DOHH2 (cell line): Measurements from ENCODE around the gene SMARCC1.

Experiments used
- EZH2phosphoT487 ChIP-seq: fragments of 200-600 bp; sonication (generic); IDR thresholded peaks from 2 replicates; pipeline ENCODE4 v1.6.1; 2017; ENCODE audit warnings: borderline replicate concordance, mild to moderate bottlenecking, antibody characterized with exemption, low read length, moderate library complexity, mixed read lengths
- TF ChIP-seq, protein P1 (sequence below): fragments of 200-600 bp; sonication (generic); IDR thresholded peaks from one replicate; pipeline ENCODE4 v1.5.1; 2014; ENCODE audit warnings: antibody characterized with exemption, mild to moderate bottlenecking, low read depth, low read length; ENCODE audit not compliant: poor library complexity, severe bottlenecking

DNA sequence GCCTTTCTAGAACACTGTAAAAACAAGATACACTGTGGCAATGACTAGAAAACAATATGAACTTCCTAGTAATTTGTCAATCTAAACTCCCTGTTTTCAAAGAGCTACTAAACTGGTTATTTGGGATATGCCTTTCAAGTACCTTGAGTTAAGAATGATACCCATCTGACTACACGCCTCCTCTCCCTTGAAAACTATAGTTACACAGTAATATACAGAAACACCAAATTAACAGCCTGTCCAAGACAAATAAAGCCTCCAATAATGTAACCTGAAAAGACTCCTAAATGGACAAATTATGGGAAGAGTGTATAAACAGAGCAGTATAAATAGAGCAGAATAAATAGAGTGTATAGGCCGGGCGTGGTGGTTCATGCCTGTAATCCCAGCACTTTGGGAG is 70.1 kb downstream of the SMARCC1 start:
- TF ChIP-seq, protein P1, sequence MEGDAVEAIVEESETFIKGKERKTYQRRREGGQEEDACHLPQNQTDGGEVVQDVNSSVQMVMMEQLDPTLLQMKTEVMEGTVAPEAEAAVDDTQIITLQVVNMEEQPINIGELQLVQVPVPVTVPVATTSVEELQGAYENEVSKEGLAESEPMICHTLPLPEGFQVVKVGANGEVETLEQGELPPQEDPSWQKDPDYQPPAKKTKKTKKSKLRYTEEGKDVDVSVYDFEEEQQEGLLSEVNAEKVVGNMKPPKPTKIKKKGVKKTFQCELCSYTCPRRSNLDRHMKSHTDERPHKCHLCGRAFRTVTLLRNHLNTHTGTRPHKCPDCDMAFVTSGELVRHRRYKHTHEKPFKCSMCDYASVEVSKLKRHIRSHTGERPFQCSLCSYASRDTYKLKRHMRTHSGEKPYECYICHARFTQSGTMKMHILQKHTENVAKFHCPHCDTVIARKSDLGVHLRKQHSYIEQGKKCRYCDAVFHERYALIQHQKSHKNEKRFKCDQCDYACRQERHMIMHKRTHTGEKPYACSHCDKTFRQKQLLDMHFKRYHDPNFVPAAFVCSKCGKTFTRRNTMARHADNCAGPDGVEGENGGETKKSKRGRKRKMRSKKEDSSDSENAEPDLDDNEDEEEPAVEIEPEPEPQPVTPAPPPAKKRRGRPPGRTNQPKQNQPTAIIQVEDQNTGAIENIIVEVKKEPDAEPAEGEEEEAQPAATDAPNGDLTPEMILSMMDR, result no peak
- no peak for TF ChIP-seq EZH2phosphoT487
